ENCODE results near the gene STRC. TPM values are rescaled to one million over a fixed set of nuclear protein-coding genes. Genes with fewer than 3 reads are reported as not detected.
"Not testable (repeated sequence)": the region's sequence is repeated elsewhere in the genome, so short reads cannot be mapped to it uniquely, and the experiment has no call there.

STRC gene
- total RNA-seq, 4 donors from 2014 or later: 0.30 to 1.4 (median 1.2) TPM

- not testable (repeated sequence) for H3K27me3 ChIP-seq; H3K4me1 ChIP-seq; DNase-seq (ENCODE audit: low spot score in 2 of 2); H3K4me3 ChIP-seq; H3K9me3 ChIP-seq; H3K27ac ChIP-seq
- no CpG with 5 or more reads among the region's 3 CpGs for WGBS, 2 donors
- H3K36me3 ChIP-seq: peaks cover 0 to 17% (median 0%) of the 10 kb centered on the region in 3 donors
Observed at GRCh38 chr15:43562753-43563152, 55.8 kb downstream of the STRC start.

GRCh38 chr15:43552986-43553385, 65.6 kb downstream of the STRC start:
- Histone ChIP-seq H3K36me3 (peaks cover 0 to 55% (median 0%) of the 10 kb centered on the region in 3 donors), H3K9me3 (no peaks in the 10 kb centered on the region), H3K4me3 (no peak overlapping the region), H3K27ac (no peak overlapping the region), H3K27me3 (no peaks in the 10 kb centered on the region), H3K4me1 (peaks cover 0 to 10% (median 0%) of the 10 kb centered on the region in 4 donors)
- no peak for DNase-seq (ENCODE audit: low spot score in 2 of 2)
- TF ChIP-seq EP300 (IDR thresholded peaks at IDR 0.05) (no peak), CTCF (IDR thresholded peaks at IDR 0.05) (no peak), POLR2A (IDR thresholded peaks at IDR 0.05) (no peak)
- 58 to 66% methylated on average over 2 of the region's 2 CpGs for WGBS, 2 donors

- WGBS, 2 donors: 90 to 92% methylated on average over 4 of the region's 4 CpGs
- no peak for TF ChIP-seq CTCF (IDR thresholded peaks at IDR 0.05)
- no peak for TF ChIP-seq POLR2A (IDR thresholded peaks at IDR 0.05)
- no peak for TF ChIP-seq EP300 (IDR thresholded peaks at IDR 0.05)
- H3K36me3 ChIP-seq: peaks cover 0 to 55% (median 0%) of the 10 kb centered on the region in 3 donors
- no peak overlapping the region for H3K4me3 ChIP-seq
- H3K27me3 ChIP-seq: no peaks in the 10 kb centered on the region
- no peak overlapping the region for H3K27ac ChIP-seq
- H3K9me3 ChIP-seq: peaks cover 0 to 7% (median 0%) of the 10 kb centered on the region in 4 donors
- no peak for DNase-seq (ENCODE audit: low spot score in 2 of 2)
- peaks cover 0 to 10% (median 0%) of the 10 kb centered on the region in 4 donors for H3K4me1 ChIP-seq
Observed at GRCh38 chr15:43552256-43552655, 66.3 kb downstream of the STRC start.

- Histone ChIP-seq H3K27ac (peak overlapping the region in 2 of 4 donors; percentile 26 to 66), H3K4me1 (peaks cover 0 to 10% (median 0%) of the 10 kb centered on the region in 4 donors), H3K27me3 (no peaks in the 10 kb centered on the region), H3K4me3 (no peak overlapping the region), H3K36me3 (peaks cover 0 to 53% (median 0%) of the 10 kb centered on the region in 3 donors), H3K9me3 (peaks cover 0 to 7% (median 0%) of the 10 kb centered on the region in 4 donors)
- 34 to 38% methylated on average over 10 of the region's 10 CpGs for WGBS, 2 donors
- DNase-seq (ENCODE audit: low spot score in 2 of 2): no peak
- TF ChIP-seq CTCF (IDR thresholded peaks at IDR 0.05) (no peak), EP300 (IDR thresholded peaks at IDR 0.05) (no peak), POLR2A (IDR thresholded peaks at IDR 0.05) (no peak)
Observed at GRCh38 chr15:43550527-43551363, 67.9 kb downstream of the STRC start.

Small RNA genes lying within 50 kb of the gene (small RNA-seq; reads per million reads assigned to genes)
- gene PDIA3P2 (not detected), gene RNU6-554P (not detected), gene RNU6-610P (not detected)

Other genes with a start within 250 kb of the STRC start
- 10 to 100 TPM; 27.0 to 48.0 (median 31.6) TPM for gene ZSCAN29, start 247.8 kb downstream of the STRC start, total RNA-seq
- 10 to 100 TPM; 11.8 to 17.5 (median 14.3) TPM for gene TUBGCP4, start 247.7 kb downstream of the STRC start, total RNA-seq
- gene TP53BP1, start 125.6 kb downstream of the STRC start, total RNA-seq: 10 to 100 TPM; 37.6 to 47.4 (median 42.4) TPM
- gene MAP1A, start 101.2 kb downstream of the STRC start, total RNA-seq: 10 to 100 TPM; 17.4 to 23.7 (median 21.3) TPM
- gene PPIP5K1, start 28.6 kb downstream of the STRC start, total RNA-seq: 10 to 100 TPM; 22.6 to 57.9 (median 40.4) TPM
- not detected for gene CKMT1B, start 24.8 kb downstream of the STRC start, total RNA-seq
- 10 to 100 TPM in 1 of 4 donors, 1 to 10 TPM in 3; 1.2 to 18.6 (median 6.3) TPM for gene CATSPER2, start 30.0 kb upstream of the STRC start, total RNA-seq
- gene CKMT1A, start 75.1 kb upstream of the STRC start, total RNA-seq: not detected
- gene PDIA3, start 127.6 kb upstream of the STRC start, total RNA-seq: 100 to 1,000 TPM in 1 of 4 donors, 10 to 100 TPM in 3; 75.4 to 107 (median 94.2) TPM
- gene ELL3, start 158.2 kb upstream of the STRC start, total RNA-seq: 10 to 100 TPM; 11.4 to 29.3 (median 13.0) TPM
- 100 to 1,000 TPM; 698 to 988 (median 804) TPM for gene SERF2, start 173.5 kb upstream of the STRC start, total RNA-seq
- gene SERINC4, start 181.4 kb upstream of the STRC start, total RNA-seq: under 1 TPM in 1 of 4 donors, not detected in 3; 0.20 TPM
- gene HYPK, start 181.8 kb upstream of the STRC start, total RNA-seq: 10 to 100 TPM in 3 of 4 donors, 1 to 10 TPM in 1; 7.5 to 27.6 (median 12.1) TPM
- gene MFAP1, start 205.9 kb upstream of the STRC start, total RNA-seq: 10 to 100 TPM in 3 of 4 donors, 1 to 10 TPM in 1; 9.6 to 15.7 (median 11.9) TPM
- 1 to 10 TPM; 2.7 to 7.5 (median 2.9) TPM for gene WDR76, start 208.2 kb upstream of the STRC start, total RNA-seq